Measurements from ENCODE around the gene KCNQ1. TPM values are rescaled to one million over a fixed set of nuclear protein-coding genes. Genes with fewer than 3 reads are reported as not detected.

Gene KCNQ1
- total RNA-seq, 1 experiment from 2014 or later, result 2.5 TPM

DNA sequence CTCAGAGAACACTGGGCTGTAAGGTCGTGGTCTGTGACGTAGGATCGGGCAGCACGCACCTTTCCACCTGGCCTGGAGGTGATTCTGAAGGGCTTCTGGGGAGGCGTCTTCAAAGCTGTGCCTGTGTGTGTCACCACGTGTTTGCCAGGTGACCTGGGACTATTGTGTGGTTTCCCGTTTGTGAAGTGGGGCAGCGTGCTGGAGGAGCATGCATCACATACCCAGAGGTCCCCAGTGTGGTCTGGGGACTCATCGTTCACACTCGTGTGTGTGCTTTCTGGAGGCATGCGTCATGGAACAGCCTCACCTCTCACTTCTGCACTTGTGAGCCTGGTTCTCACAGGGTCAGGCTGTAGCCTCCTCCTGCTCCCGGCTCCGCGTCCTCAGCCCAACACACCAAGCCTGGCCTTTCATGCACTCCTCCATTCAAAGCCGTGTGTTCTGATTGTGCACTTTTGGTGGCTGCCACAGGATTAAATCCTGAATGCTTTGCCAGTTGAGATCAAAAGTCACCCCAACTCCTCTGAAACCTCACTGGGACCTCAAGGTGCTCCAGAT lies 148.7 kb downstream of the KCNQ1 start:
- no peak for DNase-seq (ENCODE audit: low spot score)
- TF ChIP-seq ELF4 (CRISPR knock-in tag; IDR thresholded peaks at IDR 0.05; ENCODE audit: low read depth) (no peak), FOXK1 (CRISPR knock-in tag; IDR thresholded peaks at IDR 0.05) (no peak), NFATC4 (CRISPR knock-in tag; IDR thresholded peaks at IDR 0.05) (no peak), ZNF219 (CRISPR knock-in tag; IDR thresholded peaks at IDR 0.05; ENCODE audit: borderline replicate concordance) (no peak)
- TF ChIP-seq, protein P1, sequence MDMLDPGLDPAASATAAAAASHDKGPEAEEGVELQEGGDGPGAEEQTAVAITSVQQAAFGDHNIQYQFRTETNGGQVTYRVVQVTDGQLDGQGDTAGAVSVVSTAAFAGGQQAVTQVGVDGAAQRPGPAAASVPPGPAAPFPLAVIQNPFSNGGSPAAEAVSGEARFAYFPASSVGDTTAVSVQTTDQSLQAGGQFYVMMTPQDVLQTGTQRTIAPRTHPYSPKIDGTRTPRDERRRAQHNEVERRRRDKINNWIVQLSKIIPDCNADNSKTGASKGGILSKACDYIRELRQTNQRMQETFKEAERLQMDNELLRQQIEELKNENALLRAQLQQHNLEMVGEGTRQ (CRISPR knock-in tag; IDR thresholded peaks at IDR 0.05), result no peak
- peaks cover 7% of the 10 kb centered on the region; the same call in 1 of the 2 replicates for H3K36me3 Mint-ChIP-seq
- H3K9me3 Mint-ChIP-seq, result peaks cover 15% of the 10 kb centered on the region
- no peak for ATAC-seq
- no peak overlapping the region for H3K4me3 Mint-ChIP-seq
- H3K4me1 Mint-ChIP-seq, result no peaks in the 10 kb centered on the region
- peaks cover 99% of the 10 kb centered on the region; the same call in 1 of the 2 replicates for H3K27me3 Mint-ChIP-seq (ENCODE audit: low read depth)
- no peak overlapping the region for H3K27ac Mint-ChIP-seq
- POLR2A ChIA-PET, result no interaction called here
- CTCF ChIA-PET, result no interaction called here

DNA sequence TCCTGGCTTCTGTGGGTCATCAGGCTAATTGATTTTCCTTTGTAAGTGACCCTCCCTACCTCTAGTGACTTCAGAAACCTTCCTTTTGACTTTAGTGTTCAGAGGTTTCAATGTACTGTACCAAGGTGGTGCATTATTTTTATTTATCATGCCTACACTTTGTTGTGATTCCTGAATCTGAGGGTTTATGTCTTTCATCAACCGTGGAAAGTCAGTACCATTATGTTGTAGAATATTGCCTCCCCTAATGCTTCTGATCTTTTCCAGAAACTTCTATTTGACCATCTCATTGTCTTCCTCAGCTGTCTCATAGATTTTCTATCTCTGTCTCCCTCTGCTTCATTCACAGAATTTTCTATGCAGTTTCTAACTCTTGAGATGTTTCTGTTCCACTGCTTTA lies 149.5 kb downstream of the KCNQ1 start:
- ChIA-PET POLR2A (no interaction called here), CTCF (no interaction called here)
- Mint-ChIP-seq H3K27ac (no peak overlapping the region), H3K4me1 (no peaks in the 10 kb centered on the region), H3K36me3 (peaks cover 13% of the 10 kb centered on the region), H3K27me3 (ENCODE audit: low read depth) (peaks cover 99% of the 10 kb centered on the region; the same call in 1 of the 2 replicates), H3K4me3 (no peak overlapping the region), H3K9me3 (peaks cover 23% of the 10 kb centered on the region)
- DNase-seq (ENCODE audit: low spot score) (no peak), ATAC-seq (no peak)
- no peak for TF ChIP-seq ZNF512 (CRISPR knock-in tag; IDR thresholded peaks at IDR 0.05; ENCODE audit: borderline replicate concordance)
- no peak for TF ChIP-seq NR2C2 (CRISPR knock-in tag; IDR thresholded peaks at IDR 0.05)
- TF ChIP-seq, protein P2, sequence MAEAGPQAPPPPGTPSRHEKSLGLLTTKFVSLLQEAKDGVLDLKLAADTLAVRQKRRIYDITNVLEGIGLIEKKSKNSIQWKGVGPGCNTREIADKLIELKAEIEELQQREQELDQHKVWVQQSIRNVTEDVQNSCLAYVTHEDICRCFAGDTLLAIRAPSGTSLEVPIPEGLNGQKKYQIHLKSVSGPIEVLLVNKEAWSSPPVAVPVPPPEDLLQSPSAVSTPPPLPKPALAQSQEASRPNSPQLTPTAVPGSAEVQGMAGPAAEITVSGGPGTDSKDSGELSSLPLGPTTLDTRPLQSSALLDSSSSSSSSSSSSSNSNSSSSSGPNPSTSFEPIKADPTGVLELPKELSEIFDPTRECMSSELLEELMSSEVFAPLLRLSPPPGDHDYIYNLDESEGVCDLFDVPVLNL (CRISPR knock-in tag; IDR thresholded peaks at IDR 0.05; ENCODE audit: borderline replicate concordance, low read depth), result no peak
- no peak for TF ChIP-seq CBFB (CRISPR knock-in tag; IDR thresholded peaks at IDR 0.05; ENCODE audit: low read depth)
- no peak for TF ChIP-seq ZNF532 (CRISPR knock-in tag; IDR thresholded peaks at IDR 0.05; ENCODE audit: borderline replicate concordance)
- TF ChIP-seq, protein P3, sequence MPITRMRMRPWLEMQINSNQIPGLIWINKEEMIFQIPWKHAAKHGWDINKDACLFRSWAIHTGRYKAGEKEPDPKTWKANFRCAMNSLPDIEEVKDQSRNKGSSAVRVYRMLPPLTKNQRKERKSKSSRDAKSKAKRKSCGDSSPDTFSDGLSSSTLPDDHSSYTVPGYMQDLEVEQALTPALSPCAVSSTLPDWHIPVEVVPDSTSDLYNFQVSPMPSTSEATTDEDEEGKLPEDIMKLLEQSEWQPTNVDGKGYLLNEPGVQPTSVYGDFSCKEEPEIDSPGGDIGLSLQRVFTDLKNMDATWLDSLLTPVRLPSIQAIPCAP (CRISPR knock-in tag; IDR thresholded peaks at IDR 0.05), result no peak
- TF ChIP-seq GABPB1 (CRISPR knock-in tag; IDR thresholded peaks at IDR 0.05), result no peak
- TF ChIP-seq, protein P4, sequence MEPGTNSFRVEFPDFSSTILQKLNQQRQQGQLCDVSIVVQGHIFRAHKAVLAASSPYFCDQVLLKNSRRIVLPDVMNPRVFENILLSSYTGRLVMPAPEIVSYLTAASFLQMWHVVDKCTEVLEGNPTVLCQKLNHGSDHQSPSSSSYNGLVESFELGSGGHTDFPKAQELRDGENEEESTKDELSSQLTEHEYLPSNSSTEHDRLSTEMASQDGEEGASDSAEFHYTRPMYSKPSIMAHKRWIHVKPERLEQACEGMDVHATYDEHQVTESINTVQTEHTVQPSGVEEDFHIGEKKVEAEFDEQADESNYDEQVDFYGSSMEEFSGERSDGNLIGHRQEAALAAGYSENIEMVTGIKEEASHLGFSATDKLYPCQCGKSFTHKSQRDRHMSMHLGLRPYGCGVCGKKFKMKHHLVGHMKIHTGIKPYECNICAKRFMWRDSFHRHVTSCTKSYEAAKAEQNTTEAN (CRISPR knock-in tag; IDR thresholded peaks at IDR 0.05), result no peak
- no peak for TF ChIP-seq ZNF423 (CRISPR knock-in tag; IDR thresholded peaks at IDR 0.05)
- TF ChIP-seq MYBL2 (CRISPR knock-in tag; IDR thresholded peaks at IDR 0.05), result no peak
- no peak for TF ChIP-seq ZNF671 (CRISPR knock-in tag; IDR thresholded peaks at IDR 0.05)
- no peak for TF ChIP-seq NFYB (CRISPR knock-in tag; conservative IDR thresholded peaks at IDR 0.05; ENCODE audit: low read depth)
- no peak for TF ChIP-seq PRDM15 (CRISPR knock-in tag; IDR thresholded peaks at IDR 0.05)
- TF ChIP-seq, protein P1 (CRISPR knock-in tag; IDR thresholded peaks at IDR 0.05), result no peak
- TF ChIP-seq JAZF1 (CRISPR knock-in tag; IDR thresholded peaks at IDR 0.05), result no peak
- no peak for TF ChIP-seq CREM (CRISPR knock-in tag; IDR thresholded peaks at IDR 0.05)

All from WTC11 (cell line).